Smooth muscle cell (in vitro differentiated cells): ENCODE data around the gene SHROOM3. TPM values are rescaled to one million over a fixed set of nuclear protein-coding genes. Genes with fewer than 3 reads are reported as not detected.

Source experiments
- DNase-seq: peaks from one replicate; lab custom pipeline; 2025; ENCODE audit not compliant: unreplicated experiment; lab: John Stamatoyannopoulos, UW
- H2AFZ ChIP-seq: fragments of 200-600 bp; sonication (generic); 2 replicates; pipeline ENCODE4 v1.6.0; 2016; ENCODE audit warnings: antibody characterized with exemption, low read depth, mild to moderate bottlenecking
- H3F3A ChIP-seq: fragments of 200-600 bp; sonication (generic); 2 replicates; pipeline ENCODE4 v1.6.0; 2017; ENCODE audit warnings: antibody characterized with exemption, low read depth
- H3K27ac ChIP-seq: fragments of 200-600 bp; sonication (generic); 2 replicates; pipeline ENCODE4 v1.5.1; 2016; ENCODE audit warnings: low read depth, mild to moderate bottlenecking
- H3K27me3 ChIP-seq: fragments of 200-600 bp; sonication (generic); 2 replicates; pipeline ENCODE4 v1.6.1; 2016; ENCODE audit warnings: low read depth, mild to moderate bottlenecking
- H3K36me3 ChIP-seq: fragments of 200-600 bp; sonication (generic); 2 replicates; pipeline ENCODE4 v1.5.1; 2016; ENCODE audit warnings: low read depth
- H3K4me1 ChIP-seq: fragments of 200-600 bp; sonication (generic); 2 replicates; pipeline ENCODE4 v1.5.1; 2016; ENCODE audit warnings: low read depth
- H3K4me2 ChIP-seq: fragments of 200-600 bp; sonication (generic); 2 replicates; pipeline ENCODE4 v1.6.0; 2016; ENCODE audit warnings: mild to moderate bottlenecking
- H3K4me3 ChIP-seq: fragments of 200-600 bp; sonication (generic); 2 replicates; pipeline ENCODE4 v1.5.1; 2016; ENCODE audit warnings: mild to moderate bottlenecking
- H3K79me2 ChIP-seq: fragments of 200-600 bp; sonication (generic); 2 replicates; pipeline ENCODE4 v1.6.0; 2016; ENCODE audit warnings: low read depth, mild to moderate bottlenecking
- H3K9ac ChIP-seq: fragments of 200-600 bp; sonication (generic); 2 replicates; pipeline ENCODE4 v1.6.0; 2016; ENCODE audit warnings: low read depth
- H3K9me3 ChIP-seq: fragments of 200-600 bp; sonication (generic); replicated peaks from 2 replicates; pipeline ENCODE4 v1.5.1; 2016; ENCODE audit warnings: low read depth
- H4K20me1 ChIP-seq: fragments of 200-600 bp; sonication (generic); 2 replicates; pipeline ENCODE4 v1.6.0; 2016; ENCODE audit warnings: low read depth
- WGBS: methylation state at CpG from one replicate; pipeline ENCODE4 v1.1.7; 2016; ENCODE audit warnings: low lambda C conversion rate; 5-methylcytosine and 5-hydroxymethylcytosine counted together
- polyA plus RNA-seq: library from polyadenylated mRNA; unstranded; fragments of >200 nt; fragmentation: Nextera tagmentation; extraction: Ambion mirVana; gene quantifications from 2 replicates; pipeline ENCODE4 v1.2.1, GENCODE V29; 2016
- total RNA-seq: library from RNA; depleted of rRNA; stranded (reverse); fragments of >200 nt; gene quantifications from 2 replicates; pipeline ENCODE4 v1.2.3, GENCODE V29; 2014
- TF ChIP-seq, protein P1 (sequence below): fragments of 200-600 bp; sonication (generic); IDR thresholded peaks from 2 replicates; pipeline ENCODE4 v1.5.1; 2017; ENCODE audit warnings: borderline replicate concordance, mild to moderate bottlenecking, antibody characterized with exemption; ENCODE audit not compliant: insufficient read depth, poor library complexity, severe bottlenecking

Gene SHROOM3
- total and polyA plus RNA-seq, 2 experiments from 2014 or later = 10.0 to 31.9 TPM

DNA sequence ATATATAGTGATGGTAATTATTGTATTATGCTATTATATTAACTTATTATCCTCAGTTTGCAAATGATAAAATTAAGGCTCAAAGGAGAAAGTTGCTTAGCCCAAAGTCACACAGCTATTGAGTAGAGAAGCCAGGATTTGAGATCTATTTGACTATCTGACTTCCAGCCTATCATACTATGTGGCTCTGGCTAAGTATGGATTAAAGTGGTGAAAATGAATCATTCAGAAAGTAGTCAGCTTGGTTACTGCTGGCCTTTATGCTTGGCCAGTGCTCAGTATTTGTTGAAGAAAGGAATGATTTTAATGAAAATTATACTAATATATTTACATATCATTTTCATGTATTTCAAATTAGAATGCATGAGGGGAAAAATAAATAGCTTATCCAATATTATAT is 219.8 kb downstream of the SHROOM3 start:
- no peaks in the 10 kb centered on the region for H3K79me2 ChIP-seq
- H3K9me3 ChIP-seq = no peaks in the 10 kb centered on the region
- no peaks in the 10 kb centered on the region for H4K20me1 ChIP-seq
- TF ChIP-seq, protein P1, sequence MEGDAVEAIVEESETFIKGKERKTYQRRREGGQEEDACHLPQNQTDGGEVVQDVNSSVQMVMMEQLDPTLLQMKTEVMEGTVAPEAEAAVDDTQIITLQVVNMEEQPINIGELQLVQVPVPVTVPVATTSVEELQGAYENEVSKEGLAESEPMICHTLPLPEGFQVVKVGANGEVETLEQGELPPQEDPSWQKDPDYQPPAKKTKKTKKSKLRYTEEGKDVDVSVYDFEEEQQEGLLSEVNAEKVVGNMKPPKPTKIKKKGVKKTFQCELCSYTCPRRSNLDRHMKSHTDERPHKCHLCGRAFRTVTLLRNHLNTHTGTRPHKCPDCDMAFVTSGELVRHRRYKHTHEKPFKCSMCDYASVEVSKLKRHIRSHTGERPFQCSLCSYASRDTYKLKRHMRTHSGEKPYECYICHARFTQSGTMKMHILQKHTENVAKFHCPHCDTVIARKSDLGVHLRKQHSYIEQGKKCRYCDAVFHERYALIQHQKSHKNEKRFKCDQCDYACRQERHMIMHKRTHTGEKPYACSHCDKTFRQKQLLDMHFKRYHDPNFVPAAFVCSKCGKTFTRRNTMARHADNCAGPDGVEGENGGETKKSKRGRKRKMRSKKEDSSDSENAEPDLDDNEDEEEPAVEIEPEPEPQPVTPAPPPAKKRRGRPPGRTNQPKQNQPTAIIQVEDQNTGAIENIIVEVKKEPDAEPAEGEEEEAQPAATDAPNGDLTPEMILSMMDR = no peak
- no peak overlapping the region for H3K9ac ChIP-seq
- H3K4me2 ChIP-seq = peak overlapping the region; percentile 56
- no peak overlapping the region for H3K4me3 ChIP-seq
- H3K4me1 ChIP-seq = peaks cover 15% of the 10 kb centered on the region
- no peak overlapping the region for H2AFZ ChIP-seq
- H3F3A ChIP-seq = no peaks in the 10 kb centered on the region
- DNase-seq = no peak
- no peaks in the 10 kb centered on the region for H3K36me3 ChIP-seq
- no peaks in the 10 kb centered on the region for H3K27me3 ChIP-seq
- H3K27ac ChIP-seq = peak overlapping the region; percentile 56

DNA sequence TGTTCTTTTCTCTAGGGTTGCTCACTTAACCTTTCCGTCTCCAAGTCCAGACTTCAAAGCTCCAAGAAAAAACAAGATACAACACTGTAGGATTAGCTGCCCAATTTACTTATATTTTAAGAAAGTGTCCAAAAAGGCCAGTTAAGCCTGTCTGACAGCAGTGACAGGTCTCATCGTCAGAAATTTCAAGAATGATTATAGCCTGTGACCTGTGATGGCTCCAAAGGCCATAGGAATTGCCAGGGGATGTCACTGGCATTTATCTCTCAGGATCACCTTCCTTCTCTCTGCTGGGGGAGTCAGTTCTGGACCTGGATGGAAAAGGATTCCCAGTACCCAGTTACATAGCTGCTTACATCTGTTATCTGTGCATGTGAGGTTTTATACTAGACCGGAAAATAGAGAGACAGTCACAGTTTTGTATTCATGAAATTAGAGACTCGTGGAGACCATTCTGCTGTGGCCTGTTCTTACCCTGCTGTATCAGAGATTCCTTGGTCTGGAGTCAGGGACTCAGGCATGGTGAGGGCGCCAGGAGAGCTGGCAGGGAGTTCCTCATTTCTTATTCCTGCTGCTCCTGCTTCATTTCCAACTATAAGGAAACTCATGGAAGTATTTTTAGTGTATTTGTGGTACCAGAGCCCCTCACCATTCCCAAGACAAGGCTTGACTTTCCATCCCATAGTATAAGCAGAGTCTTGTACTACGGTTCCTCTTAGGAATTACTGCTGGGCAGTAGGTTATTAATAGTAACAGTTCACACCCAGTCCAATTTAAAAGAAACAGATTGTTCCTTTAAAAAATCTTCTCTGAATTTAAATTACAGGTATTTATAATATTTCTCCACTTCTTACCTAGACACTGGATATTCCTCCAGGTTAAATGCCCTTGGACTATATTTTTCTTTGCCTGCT is 220.8 kb downstream of the SHROOM3 start:
- no peaks in the 10 kb centered on the region for H3F3A ChIP-seq
- H2AFZ ChIP-seq = no peak overlapping the region
- H3K36me3 ChIP-seq = no peaks in the 10 kb centered on the region
- no peak for DNase-seq
- H3K27me3 ChIP-seq = no peaks in the 10 kb centered on the region
- peak overlapping the region; percentile 56 for H3K27ac ChIP-seq
- TF ChIP-seq, protein P1 = no peak
- no peak overlapping the region for H3K4me3 ChIP-seq
- H3K79me2 ChIP-seq = no peaks in the 10 kb centered on the region
- no peaks in the 10 kb centered on the region for H4K20me1 ChIP-seq
- H3K4me1 ChIP-seq = peaks cover 15% of the 10 kb centered on the region
- H3K9me3 ChIP-seq = no peaks in the 10 kb centered on the region
- H3K4me2 ChIP-seq = peak overlapping the region; percentile 56
- H3K9ac ChIP-seq = peak overlapping the region; percentile 22
- 51% methylated on average over 6 of the region's 6 CpGs for WGBS

DNA sequence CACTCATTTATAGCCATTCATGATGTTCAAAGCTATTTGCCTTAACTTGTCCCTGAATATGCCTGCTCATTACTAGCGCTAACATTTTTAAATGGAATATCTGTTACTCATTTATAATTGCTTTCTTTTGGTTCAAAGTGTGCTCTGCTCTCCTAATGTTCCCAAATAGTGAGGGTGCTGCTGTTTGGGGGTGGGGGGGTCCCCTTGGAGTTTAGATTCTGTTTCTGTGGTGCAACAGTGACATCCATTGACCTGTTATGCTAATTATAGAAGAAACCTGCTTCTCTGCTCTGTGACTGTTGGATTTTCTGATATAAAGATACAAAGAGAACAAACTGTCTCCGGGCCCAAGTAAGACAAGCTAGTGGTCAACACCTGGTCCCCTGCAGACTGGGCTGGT is 222.4 kb downstream of the SHROOM3 start:
- no peak overlapping the region for H3K9ac ChIP-seq
- H3K27me3 ChIP-seq = no peaks in the 10 kb centered on the region
- 87% methylated on average over 2 of the region's 2 CpGs for WGBS
- peaks cover 15% of the 10 kb centered on the region for H3K4me1 ChIP-seq
- H3K27ac ChIP-seq = peak overlapping the region; percentile 79
- H3K9me3 ChIP-seq = no peaks in the 10 kb centered on the region
- TF ChIP-seq, protein P1 = no peak
- H3F3A ChIP-seq = no peaks in the 10 kb centered on the region
- H4K20me1 ChIP-seq = no peaks in the 10 kb centered on the region
- DNase-seq = no peak
- peak overlapping the region; percentile 50 for H3K4me2 ChIP-seq
- no peak overlapping the region for H2AFZ ChIP-seq
- H3K36me3 ChIP-seq = no peaks in the 10 kb centered on the region
- H3K4me3 ChIP-seq = no peak overlapping the region
- no peaks in the 10 kb centered on the region for H3K79me2 ChIP-seq
